A549 treated with dexamethasone at 1 μM for 4 hours (cell line): ENCODE results near the gene SLC22A14. TPM values are rescaled to one million over a fixed set of nuclear protein-coding genes. Genes with fewer than 3 reads are reported as not detected.

Experiments
- total RNA-seq: library from RNA; stranded (reverse); fragments of 200-300 nt; extraction: Qiagen RNA extraction; gene quantifications from 5 replicates; pipeline ENCODE4 v1.2.3, GENCODE V29; 2022

The SLC22A14 gene, protein sequence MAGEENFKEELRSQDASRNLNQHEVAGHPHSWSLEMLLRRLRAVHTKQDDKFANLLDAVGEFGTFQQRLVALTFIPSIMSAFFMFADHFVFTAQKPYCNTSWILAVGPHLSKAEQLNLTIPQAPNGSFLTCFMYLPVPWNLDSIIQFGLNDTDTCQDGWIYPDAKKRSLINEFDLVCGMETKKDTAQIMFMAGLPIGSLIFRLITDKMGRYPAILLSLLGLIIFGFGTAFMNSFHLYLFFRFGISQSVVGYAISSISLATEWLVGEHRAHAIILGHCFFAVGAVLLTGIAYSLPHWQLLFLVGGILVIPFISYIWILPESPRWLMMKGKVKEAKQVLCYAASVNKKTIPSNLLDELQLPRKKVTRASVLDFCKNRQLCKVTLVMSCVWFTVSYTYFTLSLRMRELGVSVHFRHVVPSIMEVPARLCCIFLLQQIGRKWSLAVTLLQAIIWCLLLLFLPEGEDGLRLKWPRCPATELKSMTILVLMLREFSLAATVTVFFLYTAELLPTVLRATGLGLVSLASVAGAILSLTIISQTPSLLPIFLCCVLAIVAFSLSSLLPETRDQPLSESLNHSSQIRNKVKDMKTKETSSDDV
- total RNA-seq = 0.04 to 0.14 TPM (median 0.08 TPM) in 4 of 5 replicates, not detected in the other

DNA sequence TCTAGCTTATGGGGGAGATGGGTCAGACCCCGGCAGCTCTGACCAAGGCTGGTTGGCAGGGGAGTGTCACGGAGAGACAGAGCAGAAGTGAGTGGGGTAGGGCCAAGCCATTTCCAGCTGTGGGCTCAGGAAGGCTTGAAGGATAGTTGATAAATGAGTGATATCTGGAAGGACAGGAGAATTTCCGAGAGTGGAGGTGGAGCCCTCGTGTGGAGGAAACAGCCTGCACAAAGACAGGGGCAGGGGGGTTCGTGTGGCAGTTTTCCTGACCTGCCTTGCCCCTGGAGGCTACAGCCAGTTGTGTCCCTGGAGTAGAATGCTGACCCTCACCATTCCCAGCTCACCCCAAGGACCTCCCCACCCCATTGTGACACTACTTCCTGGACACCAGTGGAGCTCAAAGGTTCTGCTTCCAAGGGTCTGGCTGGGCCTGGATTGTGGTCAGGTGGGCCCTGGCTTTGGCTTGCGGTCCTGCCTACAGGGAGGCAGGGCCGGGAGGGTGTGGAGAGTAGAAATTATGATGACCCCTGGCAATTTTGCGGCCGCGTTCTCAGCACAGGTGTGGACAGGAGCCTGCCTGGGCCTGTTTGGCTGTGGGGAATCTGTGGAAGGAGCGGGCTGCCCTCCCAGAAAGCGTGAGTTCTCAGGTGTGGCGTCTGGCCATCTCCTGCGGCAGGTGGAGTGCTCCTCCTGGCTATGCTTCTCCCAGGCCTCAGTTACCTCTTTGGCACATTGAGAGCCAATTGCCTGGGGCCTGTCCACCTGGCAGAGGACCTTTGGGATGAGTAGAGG is at the start of gene SLC22A14:
SLC22A14 (plus strand) TSS at position 400 of the 792 bp plus-strand sequence. CDS start 23,733 bp downstream, outside the sequence.

DNA sequence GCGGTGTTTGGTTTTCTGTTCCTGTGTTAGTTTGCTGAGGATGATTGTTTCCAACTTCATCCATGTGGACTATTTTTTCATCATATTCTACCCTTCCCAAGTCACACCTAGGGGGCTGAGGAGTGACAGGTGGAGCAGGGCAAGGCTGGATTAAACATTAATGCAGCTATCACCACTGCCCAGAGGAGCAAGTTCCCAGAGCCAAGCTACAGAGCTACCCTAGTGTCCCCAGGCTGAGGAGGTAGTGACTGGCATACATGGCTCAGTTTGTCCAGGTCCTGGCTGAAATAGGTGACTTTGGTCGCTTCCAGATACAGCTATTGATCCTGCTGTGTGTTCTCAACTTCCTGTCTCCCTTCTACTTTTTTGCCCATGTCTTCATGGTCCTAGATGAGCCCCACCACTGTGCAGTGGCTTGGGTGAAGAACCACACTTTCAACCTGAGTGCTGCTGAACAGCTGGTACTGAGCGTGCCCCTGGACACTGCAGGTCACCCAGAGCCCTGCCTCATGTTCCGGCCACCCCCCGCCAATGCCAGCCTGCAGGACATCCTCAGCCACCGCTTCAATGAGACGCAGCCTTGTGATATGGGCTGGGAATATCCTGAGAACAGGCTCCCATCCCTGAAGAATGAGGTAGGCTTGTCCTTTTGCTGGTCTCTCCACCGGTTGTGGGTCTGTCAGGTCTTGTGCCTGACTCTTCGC is 16.3 kb upstream of the SLC22A14 start, which contains the start of gene SLC22A13:
SLC22A13 (plus strand) TSS at position 209 of the 704 bp plus-strand sequence; CDS start at position 258, 49 bp downstream.

DNA sequence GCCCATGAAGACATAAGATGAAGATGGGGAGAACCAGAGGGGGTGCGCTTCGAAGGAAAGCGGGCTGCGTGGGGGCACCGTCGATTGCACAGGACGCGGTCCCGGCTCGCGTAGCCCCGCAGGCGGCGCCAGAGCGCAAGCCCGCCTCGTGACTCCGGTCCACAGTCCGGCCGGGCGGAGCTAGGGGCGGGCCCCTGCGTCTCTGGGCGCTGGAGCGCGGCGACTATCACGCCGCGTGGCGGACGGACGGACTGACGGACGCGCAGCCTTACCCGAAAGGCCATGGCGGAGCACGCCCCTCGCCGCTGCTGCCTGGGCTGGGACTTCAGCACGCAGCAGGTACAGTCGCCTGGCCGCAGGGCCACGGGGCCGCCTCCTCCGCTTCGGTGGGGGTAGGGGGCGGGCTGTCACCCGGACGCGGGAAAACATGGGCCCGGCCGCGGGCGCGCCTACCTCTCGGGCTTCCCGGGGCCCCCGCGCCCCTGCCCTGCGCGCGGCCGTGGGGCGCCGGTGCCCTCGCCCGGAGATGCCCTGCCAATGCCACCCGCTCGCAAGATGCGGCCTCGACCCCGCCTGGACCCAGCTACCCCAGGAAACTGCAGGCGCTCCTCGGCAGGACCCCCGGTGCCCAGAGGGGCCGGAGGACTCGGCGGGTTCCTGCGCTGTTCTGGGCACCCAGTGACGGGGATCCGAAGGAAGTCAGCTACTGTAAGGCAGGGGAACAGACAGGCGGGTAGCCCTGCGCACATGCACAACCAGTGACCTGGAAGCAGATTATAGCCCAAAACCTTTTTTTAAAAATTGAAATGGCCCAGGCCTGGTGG is 64.7 kb downstream of the SLC22A14 start, which contains the start of gene XYLB:
XYLB (plus strand) TSS at position 199 of the 824 bp plus-strand sequence; CDS start at position 283, 84 bp downstream.

Other genes with a start within 250 kb of the SLC22A14 start
- gene DLEC1, start 243.1 kb upstream of the SLC22A14 start, total RNA-seq = 0.04 to 0.05 TPM in 2 of 5 replicates, not detected in the others
- gene ACAA1, start 145.2 kb upstream of the SLC22A14 start, total RNA-seq = 39.9 to 49.3 TPM (median 46.2 TPM) in 5 replicates
- gene MYD88, start 143.6 kb upstream of the SLC22A14 start, total RNA-seq = 21.0 to 24.3 TPM (median 23.3 TPM) in 5 replicates
- gene OXSR1, start 116.8 kb upstream of the SLC22A14 start, total RNA-seq = 29.8 to 42.1 TPM (median 39.2 TPM) in 5 replicates
- gene SLC22A13, start 16.5 kb upstream of the SLC22A14 start, total RNA-seq = 0.07 to 0.09 TPM (median 0.08 TPM) in 4 of 5 replicates, not detected in the other
- 2.8 to 5.1 TPM (median 4.3 TPM) in 5 replicates for gene XYLB, start 64.5 kb downstream of the SLC22A14 start, total RNA-seq
- gene ACVR2B, start 171.6 kb downstream of the SLC22A14 start, total RNA-seq = 1.4 to 3.4 TPM (median 2.8 TPM) in 5 replicates
- 8.6 to 19.3 TPM (median 10.4 TPM) in 5 replicates for gene EXOG, start 214.0 kb downstream of the SLC22A14 start, total RNA-seq